HCT116 (cell line): ENCODE data around the gene ZSWIM7. TPM values are rescaled to one million over a fixed set of nuclear protein-coding genes. Genes with fewer than 3 reads are reported as not detected.

ENCODE experiments used
- ATAC-seq: fragments of 200-7000 bp; cut with Tn5 transposase; 2 replicates; pipeline ENCODE4 v1.9.1; 2020; ENCODE audit warnings: mild to moderate bottlenecking, moderate library complexity
- BruUV-seq: library from RNA; stranded (reverse); fragments of 400-500 nt; replicated peaks from 2 replicates; lab custom pipeline; 2021; lab: Mats Ljungman, UMichigan
- CTCF ChIA-PET: fragments of 300-600 bp; sonication (Branson Sonifier 250); formaldehyde crosslinking; loops from one replicate; lab custom pipeline; 2021; ENCODE audit warnings: antibody characterized with exemption; lab: Charles Lee
- POLR2A ChIA-PET: fragments of 300-600, 350-600 bp; sonication (Branson Sonifier 250); formaldehyde crosslinking; loops from one replicate; lab custom pipeline; 2021; ENCODE audit warnings: antibody characterized with exemption; lab: Charles Lee
- RAD21 ChIA-PET, 2 experiments: fragments of 300-600 bp; sonication (Branson Sonifier 250); formaldehyde crosslinking; loops; one replicate each; lab custom pipeline; 2023; ENCODE audit warnings: low total read pairs in 2 of 2; ENCODE audit not compliant: uncharacterized antibody in 2 of 2, unreplicated experiment in 2 of 2, low non-redundant PET in 1 of 2; lab: Charles Lee
- DNase-seq: peaks from one replicate; pipeline ENCODE4 v3.0.0-alpha.2; 2010; ENCODE audit warnings: low read depth, low spot score
- H2AFZ ChIP-seq: fragments of 200-600 bp; shearing (Covaris generic), sonication (generic); 2 replicates; pipeline ENCODE4 v1.6.1; 2017; ENCODE audit warnings: low read depth, mixed run types, mixed read lengths, antibody characterized with exemption, low read length; ENCODE audit not compliant: poor library complexity, severe bottlenecking
- H3K27ac ChIP-seq: 2 replicates; pipeline ENCODE4 v1.5.1; 2012; ENCODE audit warnings: low read depth, low read length
- H3K27me3 ChIP-seq: fragments of 200-600 bp; sonication (generic); 2 replicates; pipeline ENCODE4 v1.6.1; 2016; ENCODE audit warnings: mixed run types, low read length, mixed read lengths; ENCODE audit not compliant: insufficient read depth
- H3K36me3 ChIP-seq, 2 experiments: fragments of 200-500 bp in 1 of 2; fragments of 200-600 bp in 1 of 2; sonication (Bioruptor generic) in 1 of 2; sonication (generic) in 1 of 2; 2 replicates each; pipeline versions ENCODE4 v1.5.1 to v1.6.1; 2014 to 2016; ENCODE audit warnings: low read length in 2 of 2, inconsistent platforms in 1 of 2, mixed read lengths in 1 of 2, mixed run types in 1 of 2; ENCODE audit not compliant: insufficient read depth in 2 of 2, control insufficient read depth in 1 of 2
- H3K4me1 ChIP-seq, 2 experiments: fragments of 200-600 bp in 1 of 2; sonication (generic) in 1 of 2; 2 replicates each; pipeline versions ENCODE4 v1.5.1 to v1.6.1; 2012 to 2017; ENCODE audit warnings: low read length in 2 of 2, inconsistent platforms in 1 of 2, mild to moderate bottlenecking in 1 of 2, mixed read lengths in 1 of 2, mixed run types in 1 of 2, moderate library complexity in 1 of 2; ENCODE audit not compliant: insufficient read depth in 2 of 2, control insufficient read depth in 1 of 2
- H3K4me2 ChIP-seq: fragments of 200-600 bp; sonication (generic); 2 replicates; pipeline ENCODE4 v1.6.1; 2017; ENCODE audit warnings: mixed run types, low read length, mixed read lengths
- H3K4me3 ChIP-seq, 2 experiments: fragments of 200-600 bp in 1 of 2; sonication (generic) in 1 of 2; replicated peaks in 1 of 2; 2 replicates each; pipeline ENCODE4 v1.5.1; 2011 to 2016; ENCODE audit warnings: low read length in 2 of 2, control low read depth in 1 of 2, low read depth in 1 of 2, mild to moderate bottlenecking in 1 of 2, mixed read lengths in 1 of 2, mixed run types in 1 of 2
- H3K79me2 ChIP-seq: fragments of 200-600 bp; sonication (generic); 2 replicates; pipeline ENCODE4 v1.6.1; 2017; ENCODE audit warnings: mild to moderate bottlenecking, mixed run types, low read length, moderate library complexity, mixed read lengths; ENCODE audit not compliant: insufficient read depth
- H3K9ac ChIP-seq: fragments of 200-600 bp; sonication (generic); 2 replicates; pipeline ENCODE4 v1.6.1; 2016; ENCODE audit warnings: low read length, mixed read lengths
- H3K9me2 ChIP-seq: fragments of 200-600 bp; sonication (generic), shearing (Covaris generic); 2 replicates; pipeline ENCODE4 v1.6.1; 2017; ENCODE audit warnings: mixed run types, mild to moderate bottlenecking, moderate library complexity; ENCODE audit not compliant: insufficient read depth
- H3K9me3 ChIP-seq, 2 experiments: fragments of 200-500 bp in 1 of 2; fragments of 200-600 bp in 1 of 2; sonication (Bioruptor generic) in 1 of 2; sonication (generic) in 1 of 2; 2 replicates each; pipeline ENCODE4 v1.6.1; 2014 to 2017; ENCODE audit warnings: low read length in 2 of 2, mixed read lengths in 2 of 2, inconsistent platforms in 1 of 2, low read depth in 1 of 2, mild to moderate bottlenecking in 1 of 2, mixed run types in 1 of 2, moderate library complexity in 1 of 2; ENCODE audit not compliant: control insufficient read depth in 1 of 2, insufficient read depth in 1 of 2
- H4K20me1 ChIP-seq: fragments of 200-600 bp; sonication (generic), shearing (Covaris generic); 2 replicates; pipeline ENCODE4 v1.6.1; 2017; ENCODE audit warnings: mixed run types, mild to moderate bottlenecking, moderate library complexity; ENCODE audit not compliant: insufficient read depth
- ATF3 ChIP-seq: IDR thresholded peaks from 2 replicates; pipeline ENCODE4 v1.6.1; 2012
- CBX3 ChIP-seq: IDR thresholded peaks from 2 replicates; pipeline ENCODE4 v1.6.1; 2012; ENCODE audit warnings: low read depth
- EGR1 ChIP-seq: IDR thresholded peaks from 2 replicates; pipeline ENCODE4 v1.6.1; 2012; ENCODE audit warnings: low read depth
- ELF1 ChIP-seq: IDR thresholded peaks from 2 replicates; pipeline ENCODE4 v1.6.1; 2012; ENCODE audit warnings: low read depth, borderline replicate concordance
- FOSL1 ChIP-seq: IDR thresholded peaks from 2 replicates; pipeline ENCODE4 v1.6.1; 2012; ENCODE audit warnings: low read depth
- JUND ChIP-seq: IDR thresholded peaks from 2 replicates; pipeline ENCODE4 v1.6.1; 2012
- MAX ChIP-seq: IDR thresholded peaks from 2 replicates; pipeline ENCODE4 v1.6.1; 2012
- POLR2A ChIP-seq: IDR thresholded peaks from 2 replicates; pipeline ENCODE4 v1.7.0; 2011; ENCODE audit warnings: borderline replicate concordance; ENCODE audit not compliant: insufficient read depth, insufficient read length; ENCODE audit errors: extremely low read depth
- TCF7L2 ChIP-seq: IDR thresholded peaks from 2 replicates; pipeline ENCODE4 v1.7.0; 2011; ENCODE audit warnings: borderline replicate concordance, inconsistent platforms; ENCODE audit not compliant: insufficient read depth, insufficient read length; ENCODE audit errors: extremely low read depth
- YY1 ChIP-seq: IDR thresholded peaks from 2 replicates; pipeline ENCODE4 v1.6.1; 2011; ENCODE audit warnings: low read length, low read depth, moderate library complexity, mild to moderate bottlenecking; ENCODE audit not compliant: insufficient replicate concordance; ENCODE audit errors: extremely low read depth
- ZBTB33 ChIP-seq: IDR thresholded peaks from 2 replicates; pipeline ENCODE4 v1.6.1; 2011; ENCODE audit warnings: mild to moderate bottlenecking, low read length, moderate library complexity; ENCODE audit not compliant: insufficient replicate concordance; ENCODE audit errors: extremely low read depth
- ZFX ChIP-seq: fragments of 450-650 bp; IDR thresholded peaks from 2 replicates; pipeline ENCODE4 v1.6.1; 2017
- ZNF274 ChIP-seq: fragments of 200-500 bp; sonication (Bioruptor generic); IDR thresholded peaks from 2 replicates; pipeline ENCODE4 v1.6.1; 2014; ENCODE audit warnings: mild to moderate bottlenecking, low read depth, low read length, inconsistent platforms
- intact Hi-C: fragments of 100-400 bp; cut with micrococcal nuclease; formaldehyde crosslinking; loops from 2 replicates; pipeline ENCODE4 v1.10.0; 2022
- total RNA-seq: library from RNA; stranded (reverse); gene quantifications from one replicate; pipeline ENCODE4 v1.2.1, GENCODE V29; 2021; ENCODE audit not compliant: unreplicated experiment

ZSWIM7 gene
- total RNA-seq, 1 experiment from 2014 or later, result 33.5 TPM

- no peaks in the 10 kb centered on the region for H3K9me2 ChIP-seq
- ChIA-PET RAD21 (no interaction called here), CTCF (no interaction called here), POLR2A (no interaction called here)
- peaks cover 71 to 81% of the 10 kb centered on the region in 2 experiments for H3K36me3 ChIP-seq
- H4K20me1 ChIP-seq, result no peaks in the 10 kb centered on the region
- DNase-seq (no peak), ATAC-seq (no peak)
- TF ChIP-seq ELF1 (no peak), POLR2A (no peak), CBX3 (no peak), ZFX (no peak), MAX (no peak), ZNF274 (no peak), TCF7L2 (no peak), JUND (no peak), EGR1 (no peak), ZBTB33 (no peak), YY1 (no peak), FOSL1 (no peak), ATF3 (no peak)
- H3K27ac ChIP-seq, result no peak overlapping the region
- H2AFZ ChIP-seq, result no peak overlapping the region
- no TSS peak for BruUV-seq
- peaks cover 0 to 7% of the 10 kb centered on the region in 2 experiments; a peak in 1 of 4 replicates for H3K9me3 ChIP-seq
- peaks cover 95% of the 10 kb centered on the region for H3K79me2 ChIP-seq
- H3K4me2 ChIP-seq, result no peak overlapping the region
- H3K4me3 ChIP-seq, result no peak overlapping the region
- no peak overlapping the region for H3K9ac ChIP-seq
- intact Hi-C loops, result no loop called here
- peaks cover 5 to 12% of the 10 kb centered on the region in 2 experiments; a peak in 3 of 4 replicates for H3K4me1 ChIP-seq
- no peaks in the 10 kb centered on the region for H3K27me3 ChIP-seq
Observed at GRCh38 chr17:16005636-16006035, 6.1 kb upstream of the ZSWIM7 start.
